TTC549 (cell line): ENCODE data around the gene PIBF1.
"Not testable (repeated sequence)": the region's sequence is repeated elsewhere in the genome, so short reads cannot be mapped to it uniquely, and the experiment has no call there.

ENCODE experiments used
- FAIRE-seq: peaks from 2 replicates; lab custom pipeline; 2012; peaks lifted over from hg19 to GRCh38; lab: Jason Lieb, UNC

The PIBF1 gene

GRCh38 chr13:72911981-72912380 is 130.0 kb downstream of the PIBF1 start:
- no peak for FAIRE-seq

GRCh38 chr13:72920097-72920496 is 138.2 kb downstream of the PIBF1 start:
- no peak for FAIRE-seq

GRCh38 chr13:72931311-72931710 is 149.4 kb downstream of the PIBF1 start:
- no peak for FAIRE-seq

- FAIRE-seq = no peak
Observed at GRCh38 chr13:72932250-72932649, 150.3 kb downstream of the PIBF1 start.

- FAIRE-seq = not testable (repeated sequence)
Observed at GRCh38 chr13:72946267-72946666, 164.3 kb downstream of the PIBF1 start.

- FAIRE-seq = no peak
Observed at GRCh38 chr13:72952529-72953141, 170.7 kb downstream of the PIBF1 start.

GRCh38 chr13:72953391-72953965 is 171.5 kb downstream of the PIBF1 start:
- FAIRE-seq = no peak

- FAIRE-seq = no peak
Observed at GRCh38 chr13:72959643-72960042, 177.7 kb downstream of the PIBF1 start.

- FAIRE-seq = no peak
Observed at GRCh38 chr13:72960114-72960513, 178.2 kb downstream of the PIBF1 start.

GRCh38 chr13:72960541-72960940 is 178.6 kb downstream of the PIBF1 start:
- no peak for FAIRE-seq

GRCh38 chr13:72963762-72964161 is 181.8 kb downstream of the PIBF1 start:
- FAIRE-seq = no peak

- no peak for FAIRE-seq
Observed at GRCh38 chr13:72970301-72970880, 188.5 kb downstream of the PIBF1 start.

- FAIRE-seq = no peak
Observed at GRCh38 chr13:72970956-72971355, 189.0 kb downstream of the PIBF1 start.

GRCh38 chr13:72973234-72973633 is 191.3 kb downstream of the PIBF1 start:
- no peak for FAIRE-seq

- FAIRE-seq = no peak
Observed at GRCh38 chr13:72983085-72983768, 201.3 kb downstream of the PIBF1 start.

- FAIRE-seq = no peak
Observed at GRCh38 chr13:72985610-72986009, 203.7 kb downstream of the PIBF1 start.

- FAIRE-seq = no peak
Observed at GRCh38 chr13:72986197-72986596, 204.3 kb downstream of the PIBF1 start.

- FAIRE-seq = no peak
Observed at GRCh38 chr13:72990953-72991352, 209.0 kb downstream of the PIBF1 start.

GRCh38 chr13:72998012-72998411 is 216.1 kb downstream of the PIBF1 start:
- FAIRE-seq = no peak

- FAIRE-seq = no peak
Observed at GRCh38 chr13:73000027-73000674, 218.2 kb downstream of the PIBF1 start.

- no peak for FAIRE-seq
Observed at GRCh38 chr13:73001971-73002370, 220.0 kb downstream of the PIBF1 start.

GRCh38 chr13:73011751-73012150 is 229.8 kb downstream of the PIBF1 start:
- no peak for FAIRE-seq

- no peak for FAIRE-seq
Observed at GRCh38 chr13:73015805-73016204, 233.9 kb downstream of the PIBF1 start.
